ENCODE data around the gene PTPRK. TPM values are rescaled to one million over a fixed set of nuclear protein-coding genes. Genes with fewer than 3 reads are reported as not detected.

PTPRK gene
- total and polyA plus RNA-seq, 10 of the 15 experiments (the other 5 are each of a cell fraction or from before 2014, with no cell fraction given) = 0.23 to 1.9 (median 0.55) TPM

DNA sequence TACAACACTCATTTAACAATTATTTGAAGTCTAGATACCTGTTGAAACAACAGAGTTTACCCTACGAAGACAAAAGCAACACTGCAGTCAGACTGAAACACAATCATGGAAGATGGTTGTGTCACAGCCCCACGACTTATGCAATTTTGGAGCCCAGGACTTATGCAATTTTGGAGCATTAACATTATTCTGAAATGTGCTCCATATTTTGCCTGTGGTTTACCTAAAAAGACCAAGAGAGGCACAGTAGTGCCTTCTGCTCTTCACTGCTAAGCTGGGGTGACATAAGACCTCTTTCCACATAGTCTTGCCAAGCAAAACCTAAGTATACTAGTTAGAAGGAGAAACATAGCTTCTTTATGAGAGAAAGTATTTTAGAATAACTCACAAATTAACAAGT, 216.5 kb downstream of the PTPRK start:
- no peaks in the 10 kb centered on the region for H3K27me3 ChIP-seq (replicated peaks in 1 of 2; ENCODE audit: control insufficient read depth in 2 of 2, insufficient read depth in 2 of 2, low read length in 1 of 2)
- no peak for FAIRE-seq
- TF ChIP-seq HCFC1 (IDR thresholded peaks at IDR 0.05; ENCODE audit: low read length) (no peak), RFX5 (IDR thresholded peaks at IDR 0.05; ENCODE audit: low read depth, low read length) (no peak), HDAC6 (IDR thresholded peaks at IDR 0.05; ENCODE audit: unreplicated experiment) (no peak), POLR2A (IDR thresholded peaks at IDR 0.05; ENCODE audit: low read depth, low read length) (no peak), ATF7 (IDR thresholded peaks at IDR 0.05; ENCODE audit: low read depth) (no peak)
- TF ChIP-seq, protein P1, sequence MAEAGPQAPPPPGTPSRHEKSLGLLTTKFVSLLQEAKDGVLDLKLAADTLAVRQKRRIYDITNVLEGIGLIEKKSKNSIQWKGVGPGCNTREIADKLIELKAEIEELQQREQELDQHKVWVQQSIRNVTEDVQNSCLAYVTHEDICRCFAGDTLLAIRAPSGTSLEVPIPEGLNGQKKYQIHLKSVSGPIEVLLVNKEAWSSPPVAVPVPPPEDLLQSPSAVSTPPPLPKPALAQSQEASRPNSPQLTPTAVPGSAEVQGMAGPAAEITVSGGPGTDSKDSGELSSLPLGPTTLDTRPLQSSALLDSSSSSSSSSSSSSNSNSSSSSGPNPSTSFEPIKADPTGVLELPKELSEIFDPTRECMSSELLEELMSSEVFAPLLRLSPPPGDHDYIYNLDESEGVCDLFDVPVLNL (IDR thresholded peaks at IDR 0.05; ENCODE audit: low read depth, low read length) = no peak
- TF ChIP-seq, protein P2, sequence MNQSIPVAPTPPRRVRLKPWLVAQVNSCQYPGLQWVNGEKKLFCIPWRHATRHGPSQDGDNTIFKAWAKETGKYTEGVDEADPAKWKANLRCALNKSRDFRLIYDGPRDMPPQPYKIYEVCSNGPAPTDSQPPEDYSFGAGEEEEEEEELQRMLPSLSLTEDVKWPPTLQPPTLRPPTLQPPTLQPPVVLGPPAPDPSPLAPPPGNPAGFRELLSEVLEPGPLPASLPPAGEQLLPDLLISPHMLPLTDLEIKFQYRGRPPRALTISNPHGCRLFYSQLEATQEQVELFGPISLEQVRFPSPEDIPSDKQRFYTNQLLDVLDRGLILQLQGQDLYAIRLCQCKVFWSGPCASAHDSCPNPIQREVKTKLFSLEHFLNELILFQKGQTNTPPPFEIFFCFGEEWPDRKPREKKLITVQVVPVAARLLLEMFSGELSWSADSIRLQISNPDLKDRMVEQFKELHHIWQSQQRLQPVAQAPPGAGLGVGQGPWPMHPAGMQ (IDR thresholded peaks at IDR 0.05; ENCODE audit: borderline replicate concordance) = no peak
- TF ChIP-seq, protein P3, sequence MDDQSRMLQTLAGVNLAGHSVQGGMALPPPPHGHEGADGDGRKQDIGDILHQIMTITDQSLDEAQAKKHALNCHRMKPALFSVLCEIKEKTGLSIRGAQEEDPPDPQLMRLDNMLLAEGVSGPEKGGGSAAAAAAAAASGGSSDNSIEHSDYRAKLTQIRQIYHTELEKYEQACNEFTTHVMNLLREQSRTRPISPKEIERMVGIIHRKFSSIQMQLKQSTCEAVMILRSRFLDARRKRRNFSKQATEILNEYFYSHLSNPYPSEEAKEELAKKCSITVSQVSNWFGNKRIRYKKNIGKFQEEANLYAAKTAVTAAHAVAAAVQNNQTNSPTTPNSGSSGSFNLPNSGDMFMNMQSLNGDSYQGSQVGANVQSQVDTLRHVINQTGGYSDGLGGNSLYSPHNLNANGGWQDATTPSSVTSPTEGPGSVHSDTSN (IDR thresholded peaks at IDR 0.05; ENCODE audit: insufficient replicate concordance, low read depth, low read length) = no peak
- TF ChIP-seq, protein P4, sequence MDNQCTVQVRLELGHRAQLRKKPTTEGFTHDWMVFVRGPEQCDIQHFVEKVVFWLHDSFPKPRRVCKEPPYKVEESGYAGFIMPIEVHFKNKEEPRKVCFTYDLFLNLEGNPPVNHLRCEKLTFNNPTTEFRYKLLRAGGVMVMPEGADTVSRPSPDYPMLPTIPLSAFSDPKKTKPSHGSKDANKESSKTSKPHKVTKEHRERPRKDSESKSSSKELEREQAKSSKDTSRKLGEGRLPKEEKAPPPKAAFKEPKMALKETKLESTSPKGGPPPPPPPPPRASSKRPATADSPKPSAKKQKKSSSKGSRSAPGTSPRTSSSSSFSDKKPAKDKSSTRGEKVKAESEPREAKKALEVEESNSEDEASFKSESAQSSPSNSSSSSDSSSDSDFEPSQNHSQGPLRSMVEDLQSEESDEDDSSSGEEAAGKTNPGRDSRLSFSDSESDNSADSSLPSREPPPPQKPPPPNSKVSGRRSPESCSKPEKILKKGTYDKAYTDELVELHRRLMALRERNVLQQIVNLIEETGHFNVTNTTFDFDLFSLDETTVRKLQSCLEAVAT (IDR thresholded peaks at IDR 0.05) = no peak
- TF ChIP-seq, protein P5, sequence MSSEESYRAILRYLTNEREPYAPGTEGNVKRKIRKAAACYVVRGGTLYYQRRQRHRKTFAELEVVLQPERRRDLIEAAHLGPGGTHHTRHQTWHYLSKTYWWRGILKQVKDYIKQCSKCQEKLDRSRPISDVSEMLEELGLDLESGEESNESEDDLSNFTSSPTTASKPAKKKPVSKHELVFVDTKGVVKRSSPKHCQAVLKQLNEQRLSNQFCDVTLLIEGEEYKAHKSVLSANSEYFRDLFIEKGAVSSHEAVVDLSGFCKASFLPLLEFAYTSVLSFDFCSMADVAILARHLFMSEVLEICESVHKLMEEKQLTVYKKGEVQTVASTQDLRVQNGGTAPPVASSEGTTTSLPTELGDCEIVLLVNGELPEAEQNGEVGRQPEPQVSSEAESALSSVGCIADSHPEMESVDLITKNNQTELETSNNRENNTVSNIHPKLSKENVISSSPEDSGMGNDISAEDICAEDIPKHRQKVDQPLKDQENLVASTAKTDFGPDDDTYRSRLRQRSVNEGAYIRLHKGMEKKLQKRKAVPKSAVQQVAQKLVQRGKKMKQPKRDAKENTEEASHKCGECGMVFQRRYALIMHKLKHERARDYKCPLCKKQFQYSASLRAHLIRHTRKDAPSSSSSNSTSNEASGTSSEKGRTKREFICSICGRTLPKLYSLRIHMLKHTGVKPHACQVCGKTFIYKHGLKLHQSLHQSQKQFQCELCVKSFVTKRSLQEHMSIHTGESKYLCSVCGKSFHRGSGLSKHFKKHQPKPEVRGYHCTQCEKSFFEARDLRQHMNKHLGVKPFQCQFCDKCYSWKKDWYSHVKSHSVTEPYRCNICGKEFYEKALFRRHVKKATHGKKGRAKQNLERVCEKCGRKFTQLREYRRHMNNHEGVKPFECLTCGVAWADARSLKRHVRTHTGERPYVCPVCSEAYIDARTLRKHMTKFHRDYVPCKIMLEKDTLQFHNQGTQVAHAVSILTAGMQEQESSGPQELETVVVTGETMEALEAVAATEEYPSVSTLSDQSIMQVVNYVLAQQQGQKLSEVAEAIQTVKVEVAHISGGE (CRISPR knock-in tag; IDR thresholded peaks at IDR 0.05) = no peak
- in situ Hi-C loops (cut with MboI) (no loop called here), intact Hi-C loops (cut with micrococcal nuclease; ENCODE audit: unreplicated experiment) (no loop called here)
- H4K20me1 ChIP-seq (ENCODE audit: control insufficient read depth, insufficient read depth) = no peaks in the 10 kb centered on the region
- SMC1A ChIA-PET (ENCODE audit: uncharacterized antibody, unreplicated experiment) = no interaction called here
- POLR2A ChIA-PET = no interaction called here
- RAD21 ChIA-PET (ENCODE audit: unreplicated experiment) = no interaction called here
- H3K9me3 ChIP-seq (replicated peaks; ENCODE audit: control insufficient read depth, insufficient read depth, low read length) = no peaks in the 10 kb centered on the region
- H2AFZ ChIP-seq (ENCODE audit: control insufficient read depth, low read depth, low read length) = no peak overlapping the region
- DNase-seq (ENCODE audit: low read depth, low spot score) = no peak
- H3K4me1 ChIP-seq (ENCODE audit: control insufficient read depth, insufficient read depth, low read length) = no peaks in the 10 kb centered on the region
- H3K36me3 ChIP-seq (ENCODE audit: control insufficient read depth in 2 of 2, insufficient read depth in 2 of 2, low read length in 1 of 2) = no peaks in the 10 kb centered on the region
- no peak overlapping the region for H3K9ac ChIP-seq (ENCODE audit: control insufficient read depth, insufficient read depth, low read length)
- H3K79me2 ChIP-seq (ENCODE audit: control insufficient read depth, insufficient read depth, low read length) = no peaks in the 10 kb centered on the region
- H3K27ac ChIP-seq (ENCODE audit: control insufficient read depth, insufficient read depth) = no peak overlapping the region
- CTCF ChIA-PET = interaction anchor here (2.1 kb wide), 1 partner anchor 24 kb away, joined by 4 read pairs; no protein-coding TSS in a partner anchor
- WGBS (ENCODE audit: insufficient coverage, insufficient replicate concordance, low lambda C conversion rate, missing lambda C conversion rate) = 2% methylated on average over 2 of the region's 2 CpGs
- H3K4me3 ChIP-seq = no peak overlapping the region
- ATAC-seq = no peak
- H3K4me2 ChIP-seq (ENCODE audit: control insufficient read depth, insufficient read depth) = no peak overlapping the region
- no TSS peak for BruUV-seq (replicated peaks)

All from GM12878 (cell line).